Ectodermal cell (in vitro differentiated cells): ENCODE data around the gene CSMD2.

Experiments used
- H3K27ac ChIP-seq: 2 replicates; pipeline ENCODE4 v1.7.0; 2013; ENCODE audit warnings: mild to moderate bottlenecking, low read depth, low read length; ENCODE audit not compliant: insufficient read depth, poor library complexity, severe bottlenecking
- H3K27me3 ChIP-seq: 2 replicates; pipeline ENCODE4 v1.7.0; 2013; ENCODE audit warnings: mild to moderate bottlenecking, low read length; ENCODE audit not compliant: insufficient read depth, control insufficient read depth, poor library complexity, severe bottlenecking
- H3K36me3 ChIP-seq: one replicate; pipeline ENCODE4 v1.7.0; 2013; ENCODE audit warnings: low read length; ENCODE audit not compliant: control insufficient read depth, insufficient read depth
- H3K4me1 ChIP-seq: one replicate; pipeline ENCODE4 v1.7.0; 2013; ENCODE audit warnings: low read length; ENCODE audit not compliant: control insufficient read depth, insufficient read depth
- H3K4me3 ChIP-seq: 2 replicates; pipeline ENCODE4 v1.7.0; 2013; ENCODE audit warnings: low read depth, low read length, control low read depth; ENCODE audit not compliant: insufficient read depth
- H3K9me3 ChIP-seq: 2 replicates; pipeline ENCODE4 v1.7.0; 2013; ENCODE audit warnings: mild to moderate bottlenecking, low read length, moderate library complexity; ENCODE audit not compliant: control insufficient read depth
- WGBS, 2 experiments: methylation state at CpG; one replicate each; pipeline ENCODE4 v1.1.7; 2013; ENCODE audit warnings: missing lambda C conversion rate in 2 of 2; 5-methylcytosine and 5-hydroxymethylcytosine counted together

Gene CSMD2

DNA sequence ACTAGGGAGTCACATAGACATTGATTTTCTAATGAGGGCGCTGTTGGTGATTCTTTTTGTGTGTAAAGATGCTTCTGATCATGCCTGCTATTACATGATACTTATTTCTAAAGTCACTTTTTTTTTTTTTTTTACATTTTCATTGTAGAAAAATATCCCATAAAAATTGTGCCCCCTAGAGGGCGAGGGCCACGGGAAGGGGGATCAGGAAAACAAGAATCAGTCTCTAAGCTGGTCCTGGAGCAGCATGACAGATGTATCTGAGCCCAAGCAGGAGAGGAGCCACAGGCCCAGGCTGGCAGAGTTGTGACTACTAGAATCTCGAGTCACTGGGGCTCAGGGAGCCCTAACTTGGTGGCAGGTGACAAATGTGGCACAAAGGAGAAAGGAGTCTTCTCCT lies 664.5 kb downstream of the CSMD2 start:
- H3K27ac ChIP-seq = no peak overlapping the region
- H3K4me3 ChIP-seq = no peak overlapping the region
- 42 to 50% methylated on average over 3 of the region's 4 CpGs for WGBS, 2 experiments
- no peaks in the 10 kb centered on the region for H3K27me3 ChIP-seq
- H3K9me3 ChIP-seq = no peaks in the 10 kb centered on the region
- no peaks in the 10 kb centered on the region for H3K4me1 ChIP-seq
- peaks cover 10% of the 10 kb centered on the region for H3K36me3 ChIP-seq

GRCh38 chr1:33497410-33497809 lies 667.6 kb downstream of the CSMD2 start:
- H3K4me1 ChIP-seq = no peaks in the 10 kb centered on the region
- H3K36me3 ChIP-seq = peaks cover 39% of the 10 kb centered on the region
- 94 to 96% methylated on average over 1 of the region's 1 CpG for WGBS, 2 experiments
- H3K27me3 ChIP-seq = no peaks in the 10 kb centered on the region
- H3K4me3 ChIP-seq = no peak overlapping the region
- H3K9me3 ChIP-seq = no peaks in the 10 kb centered on the region
- H3K27ac ChIP-seq = no peak overlapping the region

DNA sequence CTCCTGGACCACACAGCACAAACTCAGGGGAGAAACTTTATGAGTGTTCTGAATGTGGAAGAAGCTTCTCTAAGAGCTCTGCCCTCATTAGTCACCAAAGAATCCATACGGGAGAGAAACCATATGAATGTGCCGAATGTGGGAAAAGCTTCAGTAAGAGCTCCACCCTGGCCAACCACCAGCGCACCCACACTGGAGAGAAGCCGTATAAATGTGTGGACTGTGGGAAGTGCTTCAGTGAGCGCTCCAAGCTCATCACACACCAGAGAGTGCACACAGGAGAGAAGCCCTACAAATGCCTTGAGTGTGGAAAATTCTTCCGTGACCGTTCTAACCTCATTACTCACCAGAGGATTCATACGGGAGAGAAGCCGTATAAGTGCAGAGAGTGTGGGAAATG lies 670.1 kb downstream of the CSMD2 start:
- Histone ChIP-seq H3K27ac (no peak overlapping the region), H3K9me3 (no peaks in the 10 kb centered on the region), H3K4me1 (no peaks in the 10 kb centered on the region), H3K27me3 (no peaks in the 10 kb centered on the region), H3K4me3 (no peak overlapping the region), H3K36me3 (peaks cover 49% of the 10 kb centered on the region)
- 97% methylated on average over 9 of the region's 9 CpGs for whole genome bisulfite sequencing, 2 experiments

GRCh38 chr1:33488624-33489023 lies 676.4 kb downstream of the CSMD2 start:
- Histone ChIP-seq H3K4me1 (no peaks in the 10 kb centered on the region), H3K27me3 (no peaks in the 10 kb centered on the region), H3K36me3 (peaks cover 30% of the 10 kb centered on the region), H3K4me3 (no peak overlapping the region), H3K9me3 (no peaks in the 10 kb centered on the region), H3K27ac (no peak overlapping the region)
- WGBS, 2 experiments = 88 to 96% methylated on average over 2 of the region's 2 CpGs

DNA sequence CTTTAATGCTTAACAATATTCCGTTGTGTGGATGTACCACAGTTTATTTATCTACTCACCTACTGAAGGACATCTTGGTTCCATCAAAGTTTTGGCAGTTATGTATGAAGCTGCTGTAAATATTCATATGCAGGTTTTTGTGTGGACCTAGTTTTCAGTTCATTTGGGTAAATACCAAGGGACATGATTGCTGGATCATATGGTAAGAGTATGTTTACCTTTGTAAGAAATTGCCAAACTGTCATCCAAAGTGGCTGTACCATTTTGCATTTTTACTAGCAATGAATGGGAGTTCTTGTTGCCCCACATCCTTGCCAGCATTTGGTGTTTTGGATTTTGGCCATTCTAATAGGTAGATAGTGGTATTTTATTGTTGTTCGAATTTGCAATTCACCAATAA lies 682.6 kb downstream of the CSMD2 start:
- H3K27ac ChIP-seq = no peak overlapping the region
- 100% methylated on average over 1 of the region's 2 CpGs; no CpG with 5 or more reads in 1 of the 2 experiments for WGBS, 2 experiments
- H3K4me3 ChIP-seq = no peak overlapping the region
- no peaks in the 10 kb centered on the region for H3K9me3 ChIP-seq
- H3K36me3 ChIP-seq = peaks cover 10% of the 10 kb centered on the region
- H3K27me3 ChIP-seq = no peaks in the 10 kb centered on the region
- no peaks in the 10 kb centered on the region for H3K4me1 ChIP-seq

DNA sequence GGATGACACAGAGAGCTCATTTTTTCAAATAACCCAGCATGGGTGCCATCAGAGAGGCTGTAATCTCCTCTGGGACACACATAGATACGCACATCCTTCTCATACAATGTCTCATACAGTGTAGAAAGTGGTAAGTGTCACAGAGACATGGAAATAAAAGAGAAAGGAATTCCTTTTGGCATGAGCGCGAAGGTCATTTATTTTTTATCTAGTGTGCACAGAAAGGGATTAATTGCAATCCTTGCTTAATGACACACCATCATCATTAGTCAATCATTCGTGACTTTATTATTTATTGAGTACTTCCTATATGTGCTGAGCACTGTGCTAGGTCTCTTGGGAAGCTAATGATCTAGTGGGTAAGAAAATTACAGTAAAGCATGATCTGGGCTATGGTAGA lies 687.6 kb downstream of the CSMD2 start:
- H3K9me3 ChIP-seq = no peaks in the 10 kb centered on the region
- H3K27me3 ChIP-seq = no peaks in the 10 kb centered on the region
- no peak overlapping the region for H3K27ac ChIP-seq
- WGBS, 2 experiments = 100% methylated on average over 2 to 3 of the region's 4 CpGs
- H3K36me3 ChIP-seq = peaks cover 6% of the 10 kb centered on the region
- H3K4me3 ChIP-seq = no peak overlapping the region
- H3K4me1 ChIP-seq = no peaks in the 10 kb centered on the region

DNA sequence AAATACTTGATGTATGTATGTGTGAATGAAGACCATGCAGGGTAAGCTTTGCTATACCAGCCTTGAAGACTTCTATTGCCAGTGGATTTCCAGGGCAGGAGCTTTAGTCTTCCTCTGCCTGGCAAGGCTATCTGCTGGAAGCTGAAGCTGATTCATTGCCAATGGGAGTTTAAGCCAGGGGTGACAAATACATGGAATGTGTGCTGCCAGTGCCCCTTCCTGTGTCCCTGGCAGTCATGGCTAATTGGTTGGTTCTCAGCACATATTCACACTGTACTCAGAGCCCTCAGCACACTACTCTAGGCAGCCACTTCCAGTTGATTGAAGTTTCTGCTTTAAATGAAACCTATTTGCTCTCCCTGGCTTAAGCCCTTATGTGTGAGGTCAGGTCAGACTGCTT lies 691.1 kb downstream of the CSMD2 start:
- Histone ChIP-seq H3K36me3 (peaks cover 2% of the 10 kb centered on the region), H3K4me1 (no peaks in the 10 kb centered on the region), H3K4me3 (no peak overlapping the region), H3K27me3 (no peaks in the 10 kb centered on the region), H3K9me3 (no peaks in the 10 kb centered on the region), H3K27ac (no peak overlapping the region)

- H3K4me1 ChIP-seq = no peaks in the 10 kb centered on the region
- H3K4me3 ChIP-seq = peak within 1 kb of the TSS; percentile 51
- no peak within 1 kb of the TSS for H3K27ac ChIP-seq
- WGBS, 2 experiments = 2 to 3% methylated on average over 38 of the region's 38 CpGs
- no peaks in the 10 kb centered on the region for H3K9me3 ChIP-seq
- H3K27me3 ChIP-seq = no peaks in the 10 kb centered on the region
- H3K36me3 ChIP-seq = no peaks in the 10 kb centered on the region
These were observed 692.6 kb downstream of the CSMD2 start, which contains the start of gene ZSCAN20 for GRCh38 chr1:33472269-33472980. Gene ZSCAN20, plus strand, starts transcription at chr1:33472645. Its CDS starts 6,644 bp downstream, at chr1:33479289.

GRCh38 chr1:33471416-33471815 lies 693.6 kb downstream of the CSMD2 start:
- Histone ChIP-seq H3K4me3 (no peak overlapping the region), H3K9me3 (no peaks in the 10 kb centered on the region)
- 95% methylated on average over 4 of the region's 4 CpGs for WGBS, 2 experiments

DNA sequence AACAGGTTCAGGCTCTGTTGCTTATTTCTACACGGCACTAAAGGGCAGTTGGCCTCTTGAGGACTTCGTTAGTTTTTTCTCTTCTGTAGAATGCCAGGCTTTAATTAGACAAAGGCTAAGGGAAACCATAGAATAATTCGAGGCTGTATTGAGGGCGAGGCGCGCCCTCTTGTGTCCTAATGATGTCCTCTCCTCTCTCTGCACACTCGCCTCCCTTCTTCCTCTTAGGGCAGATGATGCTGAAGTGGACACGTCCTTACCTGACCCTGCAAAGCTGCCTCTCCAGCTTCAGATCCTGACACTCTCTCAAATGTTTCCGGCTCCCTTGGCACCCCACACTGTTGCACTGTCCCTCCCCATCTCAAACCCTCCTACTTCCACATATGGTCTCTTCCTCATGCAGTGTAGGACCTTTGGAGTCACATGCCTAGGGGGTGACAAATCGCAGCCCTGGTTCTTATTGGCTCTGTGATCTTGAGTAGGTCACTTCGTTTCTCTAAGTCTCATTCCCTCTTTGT lies 694.5 kb downstream of the CSMD2 start:
- Histone ChIP-seq H3K9me3 (no peaks in the 10 kb centered on the region), H3K27me3 (no peaks in the 10 kb centered on the region), H3K4me3 (no peak overlapping the region), H3K36me3 (no peaks in the 10 kb centered on the region), H3K4me1 (no peaks in the 10 kb centered on the region), H3K27ac (no peak overlapping the region)
- WGBS, 2 experiments = 18 to 19% methylated on average over 11 of the region's 11 CpGs

More at GRCh38 chr1:33471416-33471815, 693.6 kb downstream of the CSMD2 start:
- no peaks in the 10 kb centered on the region for H3K4me1 ChIP-seq
- no peaks in the 10 kb centered on the region for H3K36me3 ChIP-seq
- H3K27ac ChIP-seq = no peak overlapping the region
- no peaks in the 10 kb centered on the region for H3K27me3 ChIP-seq
